Measurements from ENCODE around the gene IZUMO4. TPM values are rescaled to one million over a fixed set of nuclear protein-coding genes. Genes with fewer than 3 reads are reported as not detected.

The IZUMO4 gene
- total RNA-seq, 4 donors from 2014 or later = 0.93 to 1.4 TPM; not detected in 2

DNA sequence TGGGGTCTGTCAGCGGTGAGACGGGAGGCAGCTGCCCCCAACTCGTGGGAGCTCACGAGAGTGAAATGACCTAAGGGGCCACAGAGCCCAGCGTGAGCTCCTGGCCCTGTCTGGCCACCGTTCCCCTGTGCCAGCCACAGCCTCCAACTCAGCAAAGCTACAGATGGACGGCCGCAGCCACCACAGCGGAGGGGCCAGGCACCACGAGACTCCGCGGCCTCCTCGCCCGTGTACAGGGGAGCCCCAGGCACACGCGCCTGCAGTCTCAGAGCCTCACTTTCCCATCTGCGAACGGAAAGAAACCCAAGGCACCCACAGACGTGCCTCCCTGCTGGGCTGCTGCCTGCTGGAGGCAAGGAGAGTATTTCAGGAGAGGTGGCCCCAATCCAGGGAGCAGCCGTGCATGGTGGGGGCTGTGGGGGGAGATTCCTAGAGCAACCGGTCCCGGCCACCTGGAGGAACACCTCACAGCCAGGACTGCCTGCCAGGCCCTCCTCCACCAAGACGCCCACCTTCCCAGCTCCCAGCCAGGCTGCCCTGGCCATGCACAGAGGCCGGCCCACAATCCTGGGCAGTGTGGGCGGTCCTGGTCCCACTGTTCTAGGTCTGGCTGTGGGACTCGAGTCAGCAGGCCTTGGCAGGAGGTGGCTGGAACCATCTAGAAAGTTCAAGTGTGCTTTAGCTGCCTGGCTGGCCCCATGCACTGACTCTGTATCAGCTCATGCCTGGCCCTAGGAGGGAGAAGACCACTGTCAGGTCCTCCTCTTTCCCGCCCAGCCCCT is 47.6 kb upstream of the IZUMO4 start:
- no peak for TF ChIP-seq POLR2A (IDR thresholded peaks at IDR 0.05)
- TF ChIP-seq, protein P1, sequence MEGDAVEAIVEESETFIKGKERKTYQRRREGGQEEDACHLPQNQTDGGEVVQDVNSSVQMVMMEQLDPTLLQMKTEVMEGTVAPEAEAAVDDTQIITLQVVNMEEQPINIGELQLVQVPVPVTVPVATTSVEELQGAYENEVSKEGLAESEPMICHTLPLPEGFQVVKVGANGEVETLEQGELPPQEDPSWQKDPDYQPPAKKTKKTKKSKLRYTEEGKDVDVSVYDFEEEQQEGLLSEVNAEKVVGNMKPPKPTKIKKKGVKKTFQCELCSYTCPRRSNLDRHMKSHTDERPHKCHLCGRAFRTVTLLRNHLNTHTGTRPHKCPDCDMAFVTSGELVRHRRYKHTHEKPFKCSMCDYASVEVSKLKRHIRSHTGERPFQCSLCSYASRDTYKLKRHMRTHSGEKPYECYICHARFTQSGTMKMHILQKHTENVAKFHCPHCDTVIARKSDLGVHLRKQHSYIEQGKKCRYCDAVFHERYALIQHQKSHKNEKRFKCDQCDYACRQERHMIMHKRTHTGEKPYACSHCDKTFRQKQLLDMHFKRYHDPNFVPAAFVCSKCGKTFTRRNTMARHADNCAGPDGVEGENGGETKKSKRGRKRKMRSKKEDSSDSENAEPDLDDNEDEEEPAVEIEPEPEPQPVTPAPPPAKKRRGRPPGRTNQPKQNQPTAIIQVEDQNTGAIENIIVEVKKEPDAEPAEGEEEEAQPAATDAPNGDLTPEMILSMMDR (IDR thresholded peaks at IDR 0.05 in 4 of 5, conservative IDR thresholded peaks at IDR 0.05 in 1 of 5) = no peak
- peak in 1 of 2 donors; percentile 71 for DNase-seq
- Histone ChIP-seq H3K4me3 (peak overlapping the region; percentile 82 to 100 (median 95)), H3K9me3 (no peaks in the 10 kb centered on the region), H3K27ac (peak overlapping the region; percentile 96 to 100 (median 100)), H3K36me3 (peaks cover 0 to 19% of the 10 kb centered on the region in 2 donors), H3K27me3 (no peaks in the 10 kb centered on the region), H3K4me1 (peaks cover 62 to 63% of the 10 kb centered on the region in 2 donors)
- in situ Hi-C loops (cut with MboI; ENCODE audit: low sequenced_read_pairs in 4 of 4) = no loop called here
- intact Hi-C loops (cut with DNase I; ENCODE audit: low total_unique reads) = no loop called here
- ATAC-seq = peak; percentile 4 to 5

DNA sequence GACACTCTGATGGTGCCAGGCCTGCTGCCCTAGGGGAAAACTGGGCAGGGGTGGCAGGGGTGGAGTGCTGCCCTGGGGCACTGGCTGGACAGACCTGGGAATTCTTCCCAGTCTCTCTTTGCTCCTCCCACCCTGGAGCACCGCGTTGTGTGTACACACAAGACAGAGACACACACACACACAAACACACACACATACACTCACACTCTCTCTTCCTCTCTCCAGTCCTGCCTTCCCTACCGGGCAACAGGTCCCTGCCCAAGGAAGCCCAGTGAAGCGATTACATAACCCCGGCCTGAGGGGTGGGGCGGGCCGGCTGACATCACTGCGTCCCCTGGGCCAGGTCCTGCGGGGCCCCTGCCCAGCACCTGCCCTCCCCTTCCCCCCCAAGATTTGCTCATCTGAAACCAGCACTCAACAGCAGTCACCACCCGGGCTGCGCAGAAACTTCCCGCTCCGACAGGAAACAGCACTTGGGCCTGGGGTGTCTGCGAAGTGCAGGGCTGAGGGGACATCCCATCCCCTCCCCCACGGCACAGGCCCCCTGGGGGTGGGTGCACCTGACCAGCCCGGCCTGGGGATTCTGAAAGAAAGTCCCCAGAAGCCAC is 46.9 kb upstream of the IZUMO4 start:
- peak; percentile 85 to 95 for DNase-seq
- intact Hi-C loops (cut with DNase I; ENCODE audit: low total_unique reads) = loop anchor here (2.0 kb wide), 1 partner anchor 15 kb away; no protein-coding TSS in a partner anchor
- Histone ChIP-seq H3K27ac (peak overlapping the region; percentile 96 to 100 (median 100)), H3K4me1 (peaks cover 59 to 63% of the 10 kb centered on the region in 2 donors), H3K36me3 (peaks cover 0 to 19% of the 10 kb centered on the region in 2 donors), H3K4me3 (peak overlapping the region; percentile 82 to 100 (median 95)), H3K9me3 (no peaks in the 10 kb centered on the region), H3K27me3 (no peaks in the 10 kb centered on the region)
- TF ChIP-seq, protein P1 (IDR thresholded peaks at IDR 0.05 in 4 of 5, conservative IDR thresholded peaks at IDR 0.05 in 1 of 5) = no peak
- peak; percentile 82 to 93 for TF ChIP-seq POLR2A (IDR thresholded peaks at IDR 0.05)
- ATAC-seq = peak; percentile 41 to 46
- in situ Hi-C loops (cut with MboI; ENCODE audit: low sequenced_read_pairs in 4 of 4) = no loop called here

DNA sequence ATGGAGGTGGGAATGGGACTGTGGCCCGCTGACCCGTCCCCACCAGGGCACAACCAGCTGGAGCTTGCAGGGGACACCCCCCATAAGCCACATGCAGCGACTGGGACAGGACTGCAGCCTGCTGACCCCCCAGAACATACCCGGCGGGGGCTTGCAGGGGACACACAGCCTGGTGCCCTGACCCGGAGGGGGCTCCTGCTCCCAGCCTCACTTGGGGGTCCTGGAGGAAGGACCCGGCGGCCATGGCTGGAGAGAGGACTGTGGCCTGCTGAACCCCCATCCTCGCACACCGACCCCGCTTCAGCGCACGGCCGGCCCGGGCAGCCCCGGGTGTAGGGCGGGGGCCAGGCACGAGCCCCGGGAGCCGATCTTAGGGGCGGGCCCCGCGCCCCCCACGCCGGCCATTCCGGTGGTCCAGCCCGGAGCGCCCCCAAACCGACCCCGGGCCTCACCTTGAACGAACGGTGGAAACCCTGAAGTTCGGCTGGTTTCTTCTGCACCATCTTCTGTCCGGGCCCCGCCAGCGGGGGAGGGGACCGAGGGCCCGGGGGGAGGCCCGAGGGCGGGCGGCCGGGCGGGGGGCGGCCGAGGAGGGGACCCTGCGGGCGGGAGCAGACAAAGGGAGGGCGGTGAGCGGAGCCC is 46.2 kb upstream of the IZUMO4 start:
- Histone ChIP-seq H3K36me3 (peaks cover 0 to 19% of the 10 kb centered on the region in 2 donors), H3K27ac (peak overlapping the region; percentile 96 to 100 (median 100)), H3K4me1 (peaks cover 59 to 61% of the 10 kb centered on the region in 2 donors), H3K9me3 (no peaks in the 10 kb centered on the region), H3K27me3 (no peaks in the 10 kb centered on the region), H3K4me3 (peak overlapping the region; percentile 82 to 100 (median 95))
- peak in 1 of 2 donors; percentile 38 for TF ChIP-seq POLR2A (IDR thresholded peaks at IDR 0.05)
- TF ChIP-seq, protein P1 (IDR thresholded peaks at IDR 0.05 in 4 of 5, conservative IDR thresholded peaks at IDR 0.05 in 1 of 5) = no peak
- DNase-seq (peak in 1 of 2 donors; percentile 17), ATAC-seq (peak in 1 of 2 donors; percentile 0)
- intact Hi-C loops (cut with DNase I; ENCODE audit: low total_unique reads) = loop anchor here (2.0 kb wide), 1 partner anchor 14 kb away; no protein-coding TSS in a partner anchor
- in situ Hi-C loops (cut with MboI; ENCODE audit: low sequenced_read_pairs in 4 of 4) = no loop called here

DNA sequence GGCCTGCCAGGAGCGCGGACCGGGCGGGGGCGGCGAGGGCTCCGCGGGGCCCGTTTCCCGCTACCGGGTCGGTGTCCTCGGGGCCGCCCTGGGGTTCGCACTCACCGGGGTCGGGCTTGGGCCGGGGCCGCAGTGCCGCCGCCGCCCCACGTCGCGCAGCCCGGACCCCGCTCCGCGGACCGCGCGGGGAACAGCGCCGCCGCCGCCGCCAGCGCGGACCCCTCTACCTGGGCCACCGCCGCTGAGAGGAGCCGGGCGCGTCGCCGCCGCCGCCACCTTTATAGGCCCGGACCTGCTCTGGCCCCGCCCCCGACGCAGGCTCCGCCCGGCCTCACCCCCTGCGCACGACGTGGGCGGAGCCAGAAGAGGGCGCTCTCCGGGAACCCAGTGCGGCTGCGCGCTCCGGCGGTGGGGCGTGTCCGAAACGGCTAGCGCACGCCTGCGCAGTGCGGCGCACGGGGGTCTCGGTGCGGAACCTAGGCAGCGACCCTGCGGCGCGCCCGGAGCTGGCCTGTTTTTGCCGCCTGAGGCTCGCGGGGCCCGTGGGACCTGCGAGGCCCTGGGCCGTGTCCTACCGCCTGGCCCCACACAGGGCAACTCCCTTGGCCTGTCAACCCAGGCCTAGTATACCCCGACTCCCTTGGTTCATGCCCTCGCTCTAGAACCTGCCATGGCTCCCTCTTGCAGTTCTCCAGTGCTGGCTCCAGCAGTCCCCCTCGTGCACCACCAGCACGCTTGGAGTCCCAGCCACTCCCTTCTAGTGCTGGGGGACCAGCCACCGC is 45.5 kb upstream of the IZUMO4 start, which contains the start of gene MKNK2:
Gene MKNK2 (minus strand): TSS at position 254 of the 782 bp plus-strand sequence. CDS start 393 bp downstream, outside the sequence.
- Histone ChIP-seq H3K9me3 (no peaks in the 10 kb centered on the region), H3K27me3 (no peaks in the 10 kb centered on the region), H3K4me3 (peak within 1 kb of the TSS; percentile 82 to 100 (median 95)), H3K36me3 (peaks cover 0 to 13% of the 10 kb centered on the region in 2 donors), H3K4me1 (peaks cover 58 to 61% of the 10 kb centered on the region in 2 donors), H3K27ac (peak within 1 kb of the TSS; percentile 96 to 100 (median 100))
- DNase-seq (peak; percentile 86 to 87), ATAC-seq (peak; percentile 45 to 52)
- intact Hi-C loops (cut with DNase I; ENCODE audit: low total_unique reads) (loop anchor here (1.0 to 2.0 kb wide), 2 partner anchors 8 to 14 kb away; no protein-coding TSS in a partner anchor), in situ Hi-C loops (cut with MboI; ENCODE audit: low sequenced_read_pairs in 4 of 4) (no loop called here)
- TF ChIP-seq, protein P1 (IDR thresholded peaks at IDR 0.05 in 4 of 5, conservative IDR thresholded peaks at IDR 0.05 in 1 of 5) = peak; percentile 34 to 81 (median 58)
- peak; percentile 100 for TF ChIP-seq POLR2A (IDR thresholded peaks at IDR 0.05)

All from gastrocnemius medialis (tissue), 4 donors.